AG09319 (cell line): Measurements from ENCODE around the gene DDX39B.
"Not testable (repeated sequence)": the region's sequence is repeated elsewhere in the genome, so short reads cannot be mapped to it uniquely, and the experiment has no call there.

Experiments used
- DNase-seq: peaks from one replicate; pipeline ENCODE4 v3.0.0-alpha.2; 2010; ENCODE audit warnings: low read depth; ENCODE audit errors: extremely low read depth
- CTCF ChIP-seq: IDR thresholded peaks from 2 replicates; pipeline ENCODE4 v1.5.1; 2011; ENCODE audit warnings: low read depth, mild to moderate bottlenecking, inconsistent platforms, low read length, moderate library complexity

DDX39B gene

GRCh38 chr6:31557443-31558317, 15.9 kb upstream of the DDX39B start:
- no peak for TF ChIP-seq CTCF
- DNase-seq: no peak

GRCh38 chr6:31556307-31556706, 14.5 kb upstream of the DDX39B start:
- no peak for DNase-seq
- no peak for TF ChIP-seq CTCF

GRCh38 chr6:31551371-31551770, 9.6 kb upstream of the DDX39B start:
- not testable (repeated sequence) for DNase-seq
- TF ChIP-seq CTCF: peak; percentile 13

GRCh38 chr6:31548544-31548873, 6.7 kb upstream of the DDX39B start:
- no peak for TF ChIP-seq CTCF
- no peak for DNase-seq

- no peak for DNase-seq
- no peak for TF ChIP-seq CTCF
Observed at GRCh38 chr6:31547727-31548543, 6.1 kb upstream of the DDX39B start.

GRCh38 chr6:31546958-31547726, 5.3 kb upstream of the DDX39B start, which contains the start of gene NFKBIL1:
Gene NFKBIL1, plus strand, starts transcription at chr6:31547608. Its CDS starts 87 bp downstream, at chr6:31547695.
- no peak for TF ChIP-seq CTCF
- peak; percentile 95 for DNase-seq
